WERI-Rb-1 (cell line): ENCODE data around the gene SPN.
"Not testable (repeated sequence)": the region's sequence is repeated elsewhere in the genome, so short reads cannot be mapped to it uniquely, and the experiment has no call there.

Source experiments
- DNase-seq: peaks from one replicate; pipeline ENCODE4 v3.0.0-alpha.2; 2020
- H3K27ac ChIP-seq: fragments of 250-450 bp; sonication (Bioruptor Pico); 2 replicates; pipeline ENCODE4 v1.5.1; 2020; ENCODE audit warnings: mild to moderate bottlenecking, moderate library complexity
- H3K27me3 ChIP-seq: fragments of 250-450 bp; sonication (Bioruptor Pico); 2 replicates; pipeline ENCODE4 v1.5.1; 2021; ENCODE audit warnings: mild to moderate bottlenecking, low read depth, moderate library complexity; ENCODE audit not compliant: insufficient read depth, severe bottlenecking
- H3K36me3 ChIP-seq: fragments of 250-450 bp; sonication (Bioruptor Pico); 2 replicates; pipeline ENCODE4 v1.5.1; 2020; ENCODE audit warnings: mild to moderate bottlenecking, moderate library complexity
- H3K4me3 ChIP-seq: 2 replicates; pipeline ENCODE4 v1.5.1; 2011; ENCODE audit warnings: low read depth, mild to moderate bottlenecking, control low read depth, low read length
- H3K9me3 ChIP-seq: fragments of 250-450 bp; sonication (Bioruptor Pico); 2 replicates; pipeline ENCODE4 v1.5.1; 2021; ENCODE audit warnings: mild to moderate bottlenecking, moderate library complexity; ENCODE audit not compliant: severe bottlenecking
- TF ChIP-seq, protein P1 (sequence below): IDR thresholded peaks from 2 replicates; pipeline ENCODE4 v1.5.1; 2011; ENCODE audit warnings: low read depth, mild to moderate bottlenecking, control low read depth, inconsistent platforms, low read length

The SPN gene, protein sequence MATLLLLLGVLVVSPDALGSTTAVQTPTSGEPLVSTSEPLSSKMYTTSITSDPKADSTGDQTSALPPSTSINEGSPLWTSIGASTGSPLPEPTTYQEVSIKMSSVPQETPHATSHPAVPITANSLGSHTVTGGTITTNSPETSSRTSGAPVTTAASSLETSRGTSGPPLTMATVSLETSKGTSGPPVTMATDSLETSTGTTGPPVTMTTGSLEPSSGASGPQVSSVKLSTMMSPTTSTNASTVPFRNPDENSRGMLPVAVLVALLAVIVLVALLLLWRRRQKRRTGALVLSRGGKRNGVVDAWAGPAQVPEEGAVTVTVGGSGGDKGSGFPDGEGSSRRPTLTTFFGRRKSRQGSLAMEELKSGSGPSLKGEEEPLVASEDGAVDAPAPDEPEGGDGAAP

GRCh38 chr16:29663016-29663806 lies at the start of gene SPN:
TSS of gene SPN (plus strand) at chr16:29663247. CDS start at chr16:29663729, 482 bp downstream.
- Histone ChIP-seq H3K9me3 (no peaks in the 10 kb centered on the region), H3K4me3 (peak within 1 kb of the TSS; percentile 35), H3K27me3 (no peaks in the 10 kb centered on the region), H3K27ac (peak within 1 kb of the TSS; percentile 82), H3K36me3 (no peaks in the 10 kb centered on the region)
- DNase-seq: peak; percentile 74
- TF ChIP-seq, protein P1, sequence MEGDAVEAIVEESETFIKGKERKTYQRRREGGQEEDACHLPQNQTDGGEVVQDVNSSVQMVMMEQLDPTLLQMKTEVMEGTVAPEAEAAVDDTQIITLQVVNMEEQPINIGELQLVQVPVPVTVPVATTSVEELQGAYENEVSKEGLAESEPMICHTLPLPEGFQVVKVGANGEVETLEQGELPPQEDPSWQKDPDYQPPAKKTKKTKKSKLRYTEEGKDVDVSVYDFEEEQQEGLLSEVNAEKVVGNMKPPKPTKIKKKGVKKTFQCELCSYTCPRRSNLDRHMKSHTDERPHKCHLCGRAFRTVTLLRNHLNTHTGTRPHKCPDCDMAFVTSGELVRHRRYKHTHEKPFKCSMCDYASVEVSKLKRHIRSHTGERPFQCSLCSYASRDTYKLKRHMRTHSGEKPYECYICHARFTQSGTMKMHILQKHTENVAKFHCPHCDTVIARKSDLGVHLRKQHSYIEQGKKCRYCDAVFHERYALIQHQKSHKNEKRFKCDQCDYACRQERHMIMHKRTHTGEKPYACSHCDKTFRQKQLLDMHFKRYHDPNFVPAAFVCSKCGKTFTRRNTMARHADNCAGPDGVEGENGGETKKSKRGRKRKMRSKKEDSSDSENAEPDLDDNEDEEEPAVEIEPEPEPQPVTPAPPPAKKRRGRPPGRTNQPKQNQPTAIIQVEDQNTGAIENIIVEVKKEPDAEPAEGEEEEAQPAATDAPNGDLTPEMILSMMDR: no peak

DNA sequence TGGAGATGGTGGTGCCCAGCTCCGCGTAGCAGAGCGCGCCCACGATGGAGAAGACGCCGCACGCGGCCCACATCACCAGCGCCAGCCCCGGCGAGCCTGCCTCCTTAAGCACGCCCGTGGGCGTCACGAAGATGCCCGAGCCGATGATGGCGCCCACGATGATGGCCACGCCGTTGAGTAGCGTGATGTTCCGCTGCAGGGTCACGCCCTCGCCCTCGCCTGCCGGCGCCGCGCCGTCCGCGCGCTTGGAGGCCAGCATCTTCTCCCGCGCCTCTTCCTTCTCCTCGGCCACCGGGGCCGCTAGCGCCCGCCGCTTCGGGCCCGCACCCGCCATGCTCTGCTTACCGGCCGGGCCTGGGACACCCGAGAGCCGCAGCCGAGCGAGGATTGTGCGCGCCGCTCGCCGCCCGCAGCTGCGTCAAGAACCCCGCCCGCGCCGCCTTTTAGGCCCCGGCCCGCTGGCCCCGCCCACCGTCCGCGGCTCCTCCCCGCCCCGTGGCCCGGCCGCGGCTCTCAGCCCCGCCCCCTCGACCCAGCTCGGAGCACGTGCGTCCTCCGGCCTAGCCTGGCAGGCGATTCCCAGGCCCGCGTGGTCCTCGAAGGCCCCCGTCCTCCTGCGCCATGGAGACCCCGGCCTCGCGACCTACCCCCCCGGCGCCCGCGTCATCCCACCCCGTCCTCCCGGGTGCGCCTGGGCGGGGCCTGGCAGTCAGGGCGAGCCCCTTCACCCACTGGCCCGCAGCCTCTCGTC lies 49.6 kb upstream of the SPN start:
- not testable (repeated sequence) for H3K27me3 ChIP-seq, H3K9me3 ChIP-seq, H3K36me3 ChIP-seq
- peak overlapping the region; percentile 72 for H3K4me3 ChIP-seq
- DNase-seq: peak; percentile 86
- H3K27ac ChIP-seq: peak overlapping the region; percentile 67

GRCh38 chr16:29614691-29615314 lies 48.2 kb upstream of the SPN start:
- not testable (repeated sequence) for H3K36me3 ChIP-seq, DNase-seq, H3K27ac ChIP-seq, H3K9me3 ChIP-seq, H3K4me3 ChIP-seq, H3K27me3 ChIP-seq

DNA sequence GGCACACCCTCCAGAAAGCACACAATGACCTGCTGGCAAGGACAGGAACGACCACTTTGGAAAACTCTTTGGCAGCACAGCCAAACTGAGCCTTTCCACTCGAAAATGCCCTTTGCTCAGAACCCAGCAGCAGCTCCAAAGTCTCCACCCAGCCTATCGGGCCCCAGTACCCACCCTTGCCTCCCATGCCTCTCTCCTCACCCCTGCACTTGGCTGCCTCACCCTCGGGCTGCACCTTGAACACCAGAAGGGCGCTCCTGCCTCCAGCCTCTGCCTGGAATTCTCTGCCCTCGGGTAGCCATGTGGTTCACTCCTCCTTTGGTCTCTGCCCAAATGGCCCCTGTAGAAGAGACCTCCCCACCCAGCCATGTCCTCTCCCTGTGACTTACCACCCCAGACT lies 46.9 kb upstream of the SPN start:
- H3K4me3 ChIP-seq, H3K27ac ChIP-seq, H3K9me3 ChIP-seq, DNase-seq, H3K27me3 ChIP-seq, H3K36me3 ChIP-seq: not testable (repeated sequence)

DNA sequence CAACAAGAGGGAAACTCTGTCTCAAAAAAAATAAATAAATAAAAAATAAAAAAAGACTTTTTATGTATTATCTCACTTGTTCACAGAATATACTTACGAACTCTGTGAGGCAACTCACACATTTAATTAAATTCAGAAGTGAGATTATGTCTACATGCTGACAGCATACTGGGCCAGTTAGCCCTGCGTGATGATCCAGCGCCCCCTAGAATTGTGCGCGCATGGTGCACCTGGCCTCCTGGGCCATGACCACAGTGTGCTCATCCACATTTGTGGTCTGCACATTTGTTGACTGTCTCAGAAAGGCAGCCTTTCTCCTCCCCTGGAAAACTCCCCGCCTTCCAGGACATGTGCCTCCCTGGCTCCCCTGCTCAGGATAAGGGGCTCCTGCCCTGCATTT lies 42.5 kb upstream of the SPN start:
- H3K27ac ChIP-seq, H3K36me3 ChIP-seq, H3K4me3 ChIP-seq, H3K9me3 ChIP-seq, H3K27me3 ChIP-seq: not testable (repeated sequence)
- peak; percentile 45 for DNase-seq
- TF ChIP-seq, protein P1: peak; percentile 53

- H3K4me3 ChIP-seq, DNase-seq, H3K36me3 ChIP-seq, H3K9me3 ChIP-seq, H3K27me3 ChIP-seq, H3K27ac ChIP-seq: not testable (repeated sequence)
Observed at GRCh38 chr16:29622738-29623137, 40.3 kb upstream of the SPN start.

DNA sequence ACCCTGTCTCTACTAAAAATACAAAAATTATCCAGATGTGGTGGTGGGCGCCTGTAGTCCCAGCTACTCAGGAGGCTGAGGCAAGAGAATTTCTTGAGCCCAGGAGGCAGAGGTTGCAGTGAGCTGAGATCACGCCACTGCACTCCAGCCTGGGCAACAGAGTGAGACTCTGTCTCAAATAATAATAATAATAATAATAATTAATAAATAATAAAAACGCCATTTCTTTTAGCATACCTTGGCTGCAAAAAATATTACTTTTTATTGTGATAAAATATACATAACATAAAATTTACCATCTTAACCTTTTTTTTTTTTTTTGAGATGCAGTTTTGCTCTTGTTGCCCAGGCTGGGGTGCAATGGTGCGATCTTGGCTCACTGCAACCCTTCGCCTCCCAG lies 39.8 kb upstream of the SPN start:
- not testable (repeated sequence) for H3K27ac ChIP-seq, H3K9me3 ChIP-seq, H3K4me3 ChIP-seq, H3K27me3 ChIP-seq, H3K36me3 ChIP-seq, DNase-seq

DNA sequence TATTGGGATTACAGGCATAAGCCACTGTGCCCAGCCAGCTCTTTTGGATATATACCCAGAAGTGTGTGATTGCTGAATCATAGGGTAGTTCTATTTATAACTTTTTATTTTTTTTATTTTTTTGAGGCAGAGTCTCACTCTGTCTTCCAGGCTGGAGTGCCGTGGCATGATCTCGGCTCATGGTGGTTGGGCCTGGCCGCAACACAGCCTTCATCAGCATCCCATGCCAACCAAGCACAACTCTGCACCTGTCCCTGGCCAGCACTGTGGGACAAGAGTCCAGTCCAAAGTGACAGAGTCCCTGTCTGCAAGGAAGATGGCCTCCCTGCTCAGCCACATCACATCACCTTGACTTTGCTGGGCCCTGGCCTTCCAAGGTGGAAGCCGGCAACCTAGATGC lies 37.9 kb upstream of the SPN start:
- H3K9me3 ChIP-seq, H3K4me3 ChIP-seq, H3K36me3 ChIP-seq, H3K27me3 ChIP-seq, H3K27ac ChIP-seq, DNase-seq: not testable (repeated sequence)

DNA sequence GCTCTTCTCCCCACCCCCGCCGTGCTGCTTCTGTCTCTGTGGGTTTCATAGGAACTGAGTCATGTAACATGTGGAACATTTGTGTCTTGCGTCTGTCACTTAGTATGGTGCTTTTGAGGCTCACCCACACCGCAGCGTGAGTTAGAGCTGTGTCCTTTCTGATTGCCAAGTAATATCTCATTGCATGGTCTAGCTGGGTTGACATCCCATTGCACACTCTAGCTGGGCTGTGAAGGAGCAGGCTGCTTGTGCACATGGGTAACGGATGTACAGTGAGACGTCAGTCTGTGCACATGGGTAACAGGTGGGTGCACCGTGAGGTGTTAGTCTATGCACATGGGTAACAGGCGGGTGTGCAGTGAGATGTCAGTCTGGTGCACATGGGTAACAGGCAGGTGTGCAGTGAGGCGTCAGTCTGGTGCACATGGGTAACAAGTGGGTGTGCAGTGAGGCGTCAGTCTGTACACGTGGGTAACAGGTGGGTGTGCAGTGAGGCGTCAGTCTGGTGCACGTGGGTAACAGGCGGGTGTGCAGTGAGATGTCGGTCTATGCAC lies 36.2 kb upstream of the SPN start:
- not testable (repeated sequence) for H3K27me3 ChIP-seq, H3K27ac ChIP-seq, H3K9me3 ChIP-seq, DNase-seq, H3K4me3 ChIP-seq, H3K36me3 ChIP-seq

DNA sequence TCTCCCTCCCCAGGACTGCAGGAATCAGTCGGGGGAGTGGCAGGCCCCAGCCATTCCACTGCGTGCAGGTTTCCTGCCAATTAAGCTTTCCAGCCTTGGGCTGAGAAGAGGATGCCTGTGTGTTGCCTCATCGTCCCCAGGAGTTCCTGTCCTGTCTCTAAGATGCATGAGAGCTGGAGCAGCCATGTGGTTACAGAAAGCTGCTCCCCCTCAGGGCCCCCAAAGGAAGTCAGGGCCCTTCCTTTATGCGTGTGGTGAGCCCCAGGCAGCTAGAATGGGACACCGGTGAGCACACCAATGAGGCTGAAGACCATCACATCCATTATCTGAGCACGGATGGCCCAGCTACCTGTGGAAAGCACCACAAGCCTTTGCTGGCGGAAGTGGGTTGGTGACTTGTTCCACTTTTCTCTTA lies 35.4 kb upstream of the SPN start:
- DNase-seq, H3K27ac ChIP-seq, H3K36me3 ChIP-seq, H3K9me3 ChIP-seq, H3K4me3 ChIP-seq, H3K27me3 ChIP-seq: not testable (repeated sequence)

DNA sequence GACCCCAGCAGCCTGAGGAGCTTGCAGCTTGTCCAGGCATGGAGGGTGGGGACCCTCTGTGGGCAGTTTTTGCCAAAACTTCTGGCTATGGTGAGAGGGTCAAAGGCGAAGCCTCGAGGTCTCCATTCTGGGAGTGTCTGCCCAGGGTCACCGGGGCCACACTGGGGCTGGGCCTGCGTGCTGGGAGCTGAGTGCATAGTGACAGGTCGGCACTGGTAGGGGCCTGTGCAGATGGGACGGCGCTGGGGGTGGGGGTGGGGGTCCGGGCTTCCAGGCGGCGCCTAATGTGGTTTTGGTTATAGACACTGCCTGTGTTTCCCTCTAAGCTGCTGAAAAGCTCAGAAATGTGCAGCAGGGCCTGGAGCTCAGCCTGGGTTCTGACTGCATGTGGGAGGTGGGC lies 34.3 kb upstream of the SPN start:
- H3K27me3 ChIP-seq, DNase-seq, H3K9me3 ChIP-seq, H3K27ac ChIP-seq, H3K4me3 ChIP-seq, H3K36me3 ChIP-seq: not testable (repeated sequence)
